Gastrocnemius medialis (tissue), 4 donors: Measurements from ENCODE around the gene CFAP47. TPM values are rescaled to one million over a fixed set of nuclear protein-coding genes. Genes with fewer than 3 reads are reported as not detected.

Experiments used
- ATAC-seq, 2 donors: fragments of 150-250 bp; one replicate each; pipeline ENCODE4 v1.9.1; 2016
- DNase-seq, 2 donors: peaks; one replicate each; pipeline ENCODE4 v3.0.0-alpha.2; 2019
- H3K27ac ChIP-seq, 4 donors: fragments of 200-600 bp; sonication (generic); 1 replicate in 1 of 4; 2 replicates in 3 of 4; pipeline ENCODE4 v1.5.1; 2016 to 2018; ENCODE audit warnings: mild to moderate bottlenecking in 2 of 4, moderate library complexity in 1 of 4
- H3K27me3 ChIP-seq, 3 donors: fragments of 200-600 bp; sonication (generic) in 2 of 3; 1 replicate in 1 of 3; 2 replicates in 2 of 3; pipeline versions ENCODE4 v1.5.1 to v1.6.0; 2016 to 2019; ENCODE audit warnings: mild to moderate bottlenecking in 1 of 3, moderate library complexity in 1 of 3
- H3K36me3 ChIP-seq, 2 donors: fragments of 200-600 bp; sonication (generic) in 1 of 2; one replicate each; pipeline ENCODE4 v1.5.1; 2017 to 2018
- H3K4me1 ChIP-seq, 2 donors: fragments of 200-600 bp; sonication (generic) in 1 of 2; one replicate each; pipeline ENCODE4 v1.5.1; 2016 to 2017; ENCODE audit warnings: mild to moderate bottlenecking in 2 of 2
- H3K4me3 ChIP-seq, 4 donors: fragments of 200-600 bp; sonication (generic) in 3 of 4; 1 replicate in 1 of 4; 2 replicates in 3 of 4; pipeline ENCODE4 v1.5.1; 2016 to 2019; ENCODE audit warnings: mild to moderate bottlenecking in 2 of 4
- H3K9me3 ChIP-seq, 3 donors: fragments of 200-600 bp; sonication (generic) in 2 of 3; 1 replicate in 1 of 3; 2 replicates in 2 of 3; pipeline ENCODE4 v1.5.1; 2016 to 2019
- POLR2A ChIP-seq, 2 donors: fragments of 450-650 bp; IDR thresholded peaks; one replicate each; pipeline ENCODE4 v1.6.1; 2017; ENCODE audit warnings: antibody characterized with exemption in 2 of 2, mild to moderate bottlenecking in 2 of 2, moderate library complexity in 2 of 2
- in situ Hi-C, 4 donors: fragments of 200-750 bp; cut with MboI; loops; one replicate each; pipeline versions ENCODE4 v1.15.0 to v1.8.0; 2017; ENCODE audit warnings: low sequenced_read_pairs in 4 of 4
- intact Hi-C: fragments of 100-400 bp; cut with DNase I; formaldehyde crosslinking; loops from one replicate; pipeline ENCODE4 v1.15.1; 2023; ENCODE audit warnings: low total_unique reads
- total RNA-seq, 4 donors: library from RNA; depleted of rRNA; stranded (reverse); fragments of >200 nt; gene quantifications; one replicate each; pipeline versions ENCODE4 v1.1.0 to v1.2.3, GENCODE V29; 2016
- TF ChIP-seq, protein P1 (sequence below), 5 experiments: fragments of 450-650 bp in 3 of 5; fragments of 200-600 bp in 2 of 5; sonication (generic) in 2 of 5; IDR thresholded peaks in 4 of 5; conservative IDR thresholded peaks in 1 of 5; 1 replicate in 4 of 5; 2 replicates in 1 of 5; pipeline ENCODE4 v1.5.1; 2016 to 2019; ENCODE audit warnings: antibody characterized with exemption in 5 of 5, mild to moderate bottlenecking in 3 of 5, moderate library complexity in 3 of 5

The CFAP47 gene
- total RNA-seq, 4 donors from 2014 or later = not detected

GRCh38 chrX:36159254-36159653 lies 239.7 kb downstream of the CFAP47 start:
- TF ChIP-seq, protein P1, sequence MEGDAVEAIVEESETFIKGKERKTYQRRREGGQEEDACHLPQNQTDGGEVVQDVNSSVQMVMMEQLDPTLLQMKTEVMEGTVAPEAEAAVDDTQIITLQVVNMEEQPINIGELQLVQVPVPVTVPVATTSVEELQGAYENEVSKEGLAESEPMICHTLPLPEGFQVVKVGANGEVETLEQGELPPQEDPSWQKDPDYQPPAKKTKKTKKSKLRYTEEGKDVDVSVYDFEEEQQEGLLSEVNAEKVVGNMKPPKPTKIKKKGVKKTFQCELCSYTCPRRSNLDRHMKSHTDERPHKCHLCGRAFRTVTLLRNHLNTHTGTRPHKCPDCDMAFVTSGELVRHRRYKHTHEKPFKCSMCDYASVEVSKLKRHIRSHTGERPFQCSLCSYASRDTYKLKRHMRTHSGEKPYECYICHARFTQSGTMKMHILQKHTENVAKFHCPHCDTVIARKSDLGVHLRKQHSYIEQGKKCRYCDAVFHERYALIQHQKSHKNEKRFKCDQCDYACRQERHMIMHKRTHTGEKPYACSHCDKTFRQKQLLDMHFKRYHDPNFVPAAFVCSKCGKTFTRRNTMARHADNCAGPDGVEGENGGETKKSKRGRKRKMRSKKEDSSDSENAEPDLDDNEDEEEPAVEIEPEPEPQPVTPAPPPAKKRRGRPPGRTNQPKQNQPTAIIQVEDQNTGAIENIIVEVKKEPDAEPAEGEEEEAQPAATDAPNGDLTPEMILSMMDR (IDR thresholded peaks at IDR 0.05 in 4 of 5, conservative IDR thresholded peaks at IDR 0.05 in 1 of 5) = no peak
- TF ChIP-seq POLR2A (IDR thresholded peaks at IDR 0.05) = no peak
- intact Hi-C loops = no loop called here
- in situ Hi-C loops = no loop called here

GRCh38 chrX:36160081-36160480 lies 240.5 kb downstream of the CFAP47 start:
- in situ Hi-C loops (no loop called here), intact Hi-C loops (no loop called here)
- Histone ChIP-seq H3K4me1 (no peaks in the 10 kb centered on the region), H3K9me3 (no peaks in the 10 kb centered on the region), H3K36me3 (no peaks in the 10 kb centered on the region), H3K27me3 (no peaks in the 10 kb centered on the region), H3K4me3 (no peak overlapping the region), H3K27ac (no peak overlapping the region)
- ATAC-seq (no peak), DNase-seq (no peak)
- no peak for TF ChIP-seq POLR2A (IDR thresholded peaks at IDR 0.05)
- TF ChIP-seq, protein P1 (IDR thresholded peaks at IDR 0.05 in 4 of 5, conservative IDR thresholded peaks at IDR 0.05 in 1 of 5) = no peak

More at GRCh38 chrX:36159254-36159653, 239.7 kb downstream of the CFAP47 start:
- Histone ChIP-seq H3K4me3 (no peak overlapping the region), H3K9me3 (no peaks in the 10 kb centered on the region), H3K27me3 (no peaks in the 10 kb centered on the region), H3K4me1 (no peaks in the 10 kb centered on the region), H3K27ac (no peak overlapping the region), H3K36me3 (no peaks in the 10 kb centered on the region)
- no peak for ATAC-seq
- DNase-seq = no peak

- no peak overlapping the region for H3K27ac ChIP-seq
- no peaks in the 10 kb centered on the region for H3K36me3 ChIP-seq
- TF ChIP-seq, protein P1 (IDR thresholded peaks at IDR 0.05 in 4 of 5, conservative IDR thresholded peaks at IDR 0.05 in 1 of 5) = no peak
- no peak for TF ChIP-seq POLR2A (IDR thresholded peaks at IDR 0.05)
- no peaks in the 10 kb centered on the region for H3K4me1 ChIP-seq
- in situ Hi-C loops = no loop called here
- no peak overlapping the region for H3K4me3 ChIP-seq
- no peak for DNase-seq
- ATAC-seq = no peak
- H3K27me3 ChIP-seq = no peaks in the 10 kb centered on the region
- no peaks in the 10 kb centered on the region for H3K9me3 ChIP-seq
- intact Hi-C loops = no loop called here
These were observed 279.0 kb downstream of the CFAP47 start for GRCh38 chrX:36198575-36198974.

GRCh38 chrX:36199928-36200327 lies 280.4 kb downstream of the CFAP47 start:
- TF ChIP-seq POLR2A (IDR thresholded peaks at IDR 0.05) = no peak
- TF ChIP-seq, protein P1 (IDR thresholded peaks at IDR 0.05 in 4 of 5, conservative IDR thresholded peaks at IDR 0.05 in 1 of 5) = no peak
- Histone ChIP-seq H3K27me3 (no peaks in the 10 kb centered on the region), H3K4me1 (no peaks in the 10 kb centered on the region), H3K9me3 (no peaks in the 10 kb centered on the region), H3K4me3 (no peak overlapping the region), H3K36me3 (no peaks in the 10 kb centered on the region), H3K27ac (no peak overlapping the region)
- in situ Hi-C loops = no loop called here
- intact Hi-C loops = no loop called here
- DNase-seq (no peak), ATAC-seq (no peak)

DNA sequence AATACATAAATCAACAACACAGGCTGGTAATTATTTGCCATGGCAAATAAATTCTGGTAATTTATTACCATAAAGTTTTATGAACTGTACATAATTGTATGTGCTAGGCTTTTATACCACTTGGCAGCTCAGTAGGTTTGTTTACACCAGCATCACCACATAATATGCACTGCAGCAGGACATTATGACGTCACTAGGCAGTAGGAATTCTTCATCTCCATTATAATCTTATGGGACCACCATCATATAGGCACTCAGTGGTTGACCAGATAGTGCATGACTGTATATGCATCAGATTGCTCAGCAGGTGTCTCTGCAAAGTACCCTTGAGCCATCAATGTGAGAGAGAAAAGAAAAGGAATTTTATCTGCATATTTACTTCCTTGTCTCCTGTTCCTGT lies 295.4 kb downstream of the CFAP47 start:
- TF ChIP-seq POLR2A (IDR thresholded peaks at IDR 0.05) = no peak
- TF ChIP-seq, protein P1 (IDR thresholded peaks at IDR 0.05 in 4 of 5, conservative IDR thresholded peaks at IDR 0.05 in 1 of 5) = no peak
- in situ Hi-C loops (no loop called here), intact Hi-C loops (no loop called here)
- no peak for DNase-seq
- Histone ChIP-seq H3K36me3 (no peaks in the 10 kb centered on the region), H3K9me3 (no peaks in the 10 kb centered on the region), H3K27me3 (no peaks in the 10 kb centered on the region), H3K4me3 (no peak overlapping the region), H3K4me1 (no peaks in the 10 kb centered on the region), H3K27ac (no peak overlapping the region)
- no peak for ATAC-seq
